AG04449 (cell line): Measurements from ENCODE around the gene MS4A13.
"Not testable (repeated sequence)": the region's sequence is repeated elsewhere in the genome, so short reads cannot be mapped to it uniquely, and the experiment has no call there.

Experiments used
- CTCF ChIA-PET: fragments of 350-600 bp; formaldehyde crosslinking; extraction: SDS; loops from one replicate; lab custom pipeline; 2021; ENCODE audit warnings: antibody characterized with exemption; lab: Yijun Ruan, JAX
- POLR2A ChIA-PET: fragments of 400-600, 350-600 bp; formaldehyde crosslinking; extraction: SDS; loops from one replicate; lab custom pipeline; 2020; ENCODE audit warnings: antibody characterized with exemption, inconsistent platforms; lab: Yijun Ruan, JAX
- DNase-seq: peaks from one replicate; pipeline ENCODE4 v3.0.0-alpha.2; 2010; ENCODE audit warnings: low read depth, low spot score
- H3K4me3 ChIP-seq: 2 replicates; pipeline ENCODE4 v1.5.1; 2011; ENCODE audit warnings: low read depth, mild to moderate bottlenecking, control low read depth, low read length
- TF ChIP-seq, protein P1 (sequence below): IDR thresholded peaks from one replicate; pipeline ENCODE4 v1.5.1; 2011; ENCODE audit warnings: mild to moderate bottlenecking, moderate library complexity, low read length, control low read depth, inconsistent platforms; ENCODE audit not compliant: insufficient read depth; ENCODE audit errors: missing control alignments

Gene MS4A13

DNA sequence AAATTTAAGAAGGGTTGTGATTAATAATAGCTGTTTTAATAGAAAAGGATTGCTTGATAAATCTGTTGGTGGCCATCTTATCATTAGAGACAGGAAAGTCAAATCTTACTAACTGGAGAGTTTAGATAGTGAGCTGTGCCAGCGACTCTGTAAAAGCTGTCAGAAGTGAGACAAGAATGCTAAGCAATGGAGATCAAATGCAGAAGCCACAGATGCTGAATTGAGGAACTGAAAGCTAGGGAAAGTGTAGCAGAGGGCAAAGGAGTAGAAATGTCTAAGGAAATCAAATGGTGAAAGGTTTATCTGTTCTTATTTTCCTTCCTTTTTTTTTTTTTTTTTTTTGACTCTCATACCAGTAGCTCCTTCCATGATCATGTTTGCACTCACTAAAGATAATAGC is 13.7 kb downstream of the MS4A13 start:
- CTCF ChIA-PET: no interaction called here
- TF ChIP-seq, protein P1, sequence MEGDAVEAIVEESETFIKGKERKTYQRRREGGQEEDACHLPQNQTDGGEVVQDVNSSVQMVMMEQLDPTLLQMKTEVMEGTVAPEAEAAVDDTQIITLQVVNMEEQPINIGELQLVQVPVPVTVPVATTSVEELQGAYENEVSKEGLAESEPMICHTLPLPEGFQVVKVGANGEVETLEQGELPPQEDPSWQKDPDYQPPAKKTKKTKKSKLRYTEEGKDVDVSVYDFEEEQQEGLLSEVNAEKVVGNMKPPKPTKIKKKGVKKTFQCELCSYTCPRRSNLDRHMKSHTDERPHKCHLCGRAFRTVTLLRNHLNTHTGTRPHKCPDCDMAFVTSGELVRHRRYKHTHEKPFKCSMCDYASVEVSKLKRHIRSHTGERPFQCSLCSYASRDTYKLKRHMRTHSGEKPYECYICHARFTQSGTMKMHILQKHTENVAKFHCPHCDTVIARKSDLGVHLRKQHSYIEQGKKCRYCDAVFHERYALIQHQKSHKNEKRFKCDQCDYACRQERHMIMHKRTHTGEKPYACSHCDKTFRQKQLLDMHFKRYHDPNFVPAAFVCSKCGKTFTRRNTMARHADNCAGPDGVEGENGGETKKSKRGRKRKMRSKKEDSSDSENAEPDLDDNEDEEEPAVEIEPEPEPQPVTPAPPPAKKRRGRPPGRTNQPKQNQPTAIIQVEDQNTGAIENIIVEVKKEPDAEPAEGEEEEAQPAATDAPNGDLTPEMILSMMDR: no peak
- POLR2A ChIA-PET: no interaction called here
- H3K4me3 ChIP-seq: no peak overlapping the region
- DNase-seq: no peak

DNA sequence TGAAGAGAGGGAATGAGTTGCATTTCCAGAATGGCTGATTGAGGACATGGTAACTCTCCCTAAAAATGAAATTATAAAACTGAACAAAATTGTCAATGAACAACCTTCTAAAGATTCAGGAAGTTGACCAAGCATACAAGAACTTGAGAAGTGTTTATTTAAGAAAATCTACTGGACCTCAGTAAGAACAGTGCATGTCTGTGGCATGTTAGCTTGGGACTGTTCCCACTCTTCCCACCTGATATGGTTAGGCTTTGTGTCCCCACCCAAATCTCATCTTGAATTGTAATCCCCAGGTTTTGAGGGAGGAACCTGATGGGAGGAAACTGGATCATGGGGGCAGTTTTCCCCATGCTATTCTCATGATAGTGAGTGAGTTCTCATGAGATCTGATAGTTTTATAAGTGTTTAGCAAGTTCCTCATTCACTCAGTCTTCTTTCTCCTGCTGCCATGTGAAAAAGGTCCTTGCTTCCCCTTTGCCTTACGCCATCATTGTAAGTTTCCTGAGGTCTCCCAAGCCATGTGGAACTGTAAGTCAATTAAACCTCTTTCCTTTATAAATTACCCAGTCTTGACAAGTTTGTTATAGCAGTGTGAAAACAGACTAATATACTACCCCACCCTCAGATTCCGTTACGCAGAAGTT is 15.4 kb downstream of the MS4A13 start:
- no peak for DNase-seq
- ChIA-PET CTCF (no interaction called here), POLR2A (no interaction called here)
- no peak overlapping the region for H3K4me3 ChIP-seq
- TF ChIP-seq, protein P1: no peak

DNA sequence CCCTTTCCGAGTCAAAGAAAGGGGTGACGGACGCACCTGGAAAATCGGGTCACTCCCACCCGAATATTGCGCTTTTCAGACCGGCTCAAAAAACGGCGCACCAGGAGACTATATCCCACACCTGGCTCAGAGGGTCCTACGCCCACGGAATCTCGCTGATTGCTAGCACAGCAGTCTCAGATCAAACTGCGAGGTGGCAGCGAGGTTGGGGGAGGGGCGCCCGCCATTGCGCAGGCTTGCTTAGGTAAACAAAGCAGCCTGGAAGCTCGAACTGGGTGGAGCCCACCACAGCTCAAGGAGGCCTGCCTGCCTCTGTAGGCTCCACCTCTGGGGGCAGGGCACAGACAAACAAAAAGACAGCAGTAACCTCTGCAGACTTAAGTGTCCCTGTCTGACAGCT is 17.2 kb downstream of the MS4A13 start:
- CTCF ChIA-PET, POLR2A ChIA-PET, H3K4me3 ChIP-seq, DNase-seq: not testable (repeated sequence)

DNA sequence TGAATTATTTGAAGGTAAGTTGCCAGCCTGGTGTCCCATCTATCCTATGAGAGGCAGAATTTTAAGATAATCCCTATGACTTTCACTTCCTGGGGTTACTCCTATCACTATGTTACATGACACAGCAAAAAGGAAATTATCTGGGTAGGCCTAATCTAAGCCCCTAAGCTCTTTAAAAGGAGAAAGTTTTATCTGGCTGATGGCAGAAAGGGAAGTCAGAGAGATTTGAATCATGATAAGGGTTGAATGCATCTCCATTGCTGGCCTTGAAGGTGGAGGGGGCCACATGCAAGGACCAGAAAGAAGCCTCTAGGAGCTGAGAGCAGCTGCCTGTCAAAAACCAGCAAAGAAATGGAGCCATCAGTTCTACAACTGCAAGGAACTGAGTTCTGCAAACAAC is 23.4 kb downstream of the MS4A13 start:
- CTCF ChIA-PET, DNase-seq, H3K4me3 ChIP-seq, POLR2A ChIA-PET: not testable (repeated sequence)

DNA sequence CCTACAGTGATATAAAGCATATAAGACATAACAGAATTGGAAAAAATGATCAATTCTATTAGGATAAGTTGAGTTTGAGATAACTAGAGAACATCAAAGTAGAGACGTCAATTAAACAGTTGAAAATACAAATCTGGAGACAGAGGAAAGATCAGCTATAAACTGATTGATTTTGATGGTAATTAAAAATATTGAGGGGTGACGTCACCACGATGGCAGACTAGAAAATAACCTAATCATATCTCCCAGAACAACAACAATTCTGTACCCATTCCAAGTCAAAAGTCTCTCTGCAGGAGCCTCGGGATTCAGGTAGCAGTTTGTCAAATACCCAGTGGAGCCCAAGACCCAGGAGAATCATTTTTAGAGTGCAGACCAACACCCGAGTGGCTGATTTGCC is 28.9 kb downstream of the MS4A13 start:
- CTCF ChIA-PET: no interaction called here
- H3K4me3 ChIP-seq: no peak overlapping the region
- POLR2A ChIA-PET: no interaction called here
- no peak for DNase-seq
- TF ChIP-seq, protein P1: no peak

DNA sequence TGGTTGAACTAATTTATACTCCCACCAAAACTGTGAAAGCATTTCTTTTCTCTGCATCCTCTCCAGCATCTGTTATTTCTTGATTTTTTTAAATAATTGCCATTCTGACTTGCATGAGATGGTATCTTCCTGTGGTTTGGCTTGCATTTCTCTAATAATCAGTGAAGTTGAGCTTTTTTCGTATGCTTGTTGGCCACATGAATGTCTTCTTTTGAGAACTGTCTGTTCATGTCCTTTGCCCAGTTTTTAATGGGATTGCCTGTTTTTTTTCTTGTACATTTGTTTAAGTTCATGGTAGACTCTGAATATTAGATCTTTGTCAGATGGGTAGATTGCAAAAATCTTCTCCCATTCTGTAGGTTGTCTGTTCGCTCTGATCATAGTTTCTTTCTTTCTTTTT is 46.1 kb downstream of the MS4A13 start:
- H3K4me3 ChIP-seq: no peak overlapping the region
- TF ChIP-seq, protein P1: no peak
- DNase-seq: no peak
- ChIA-PET CTCF (no interaction called here), POLR2A (no interaction called here)

DNA sequence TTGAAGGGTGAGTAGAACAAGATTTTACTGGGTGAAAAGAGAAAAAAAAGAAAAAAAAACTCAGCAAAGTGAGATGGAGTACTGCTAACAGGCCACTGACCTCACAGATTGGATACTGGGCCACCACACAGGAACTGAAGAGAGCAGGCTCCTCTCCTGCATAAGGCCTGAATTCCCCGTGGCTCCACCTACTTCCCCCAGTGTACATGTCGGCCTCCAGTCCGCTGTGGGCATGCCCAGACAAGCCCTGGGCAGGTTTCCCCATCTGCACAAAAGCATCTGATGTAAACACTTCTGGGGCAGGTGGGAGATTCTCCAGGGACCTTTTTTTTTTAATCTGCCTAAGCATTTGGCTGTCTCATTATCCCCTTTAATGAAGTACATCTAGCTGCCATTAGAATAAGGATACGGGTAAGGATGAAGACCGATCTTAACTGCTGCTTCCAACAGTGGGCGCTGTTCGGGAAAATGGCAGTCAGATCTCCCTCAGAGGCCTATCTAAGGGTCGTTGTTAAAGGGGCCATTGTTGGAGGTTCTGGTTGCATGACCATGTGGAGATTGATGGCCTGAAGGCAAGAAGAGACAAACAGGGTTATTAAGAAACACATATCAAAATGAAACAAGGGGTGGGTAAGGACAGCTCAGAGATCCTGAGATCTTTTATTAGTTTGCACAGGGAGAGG is 48.5 kb downstream of the MS4A13 start:
- ChIA-PET CTCF (no interaction called here), POLR2A (no interaction called here)
- no peak overlapping the region for H3K4me3 ChIP-seq
- TF ChIP-seq, protein P1: no peak
- no peak for DNase-seq
